Urinary bladder (tissue), 4 donors: ENCODE measurements around the gene CD8B. TPM values are rescaled to one million over a fixed set of nuclear protein-coding genes. Genes with fewer than 3 reads are reported as not detected.
"Not testable (repeated sequence)": the region's sequence is repeated elsewhere in the genome, so short reads cannot be mapped to it uniquely, and the experiment has no call there.

Experiments
- DNase-seq: peaks from one replicate; pipeline ENCODE4 v3.0.0-alpha.2; 2015; ENCODE audit errors: extremely low spot score
- H3K27ac ChIP-seq: one replicate; pipeline ENCODE4 v1.5.1; 2013; ENCODE audit warnings: low read depth, mild to moderate bottlenecking, moderate library complexity
- H3K36me3 ChIP-seq: one replicate; pipeline ENCODE4 v1.6.1; 2013; ENCODE audit warnings: mild to moderate bottlenecking, moderate library complexity; ENCODE audit not compliant: insufficient read depth
- H3K4me1 ChIP-seq: one replicate; pipeline ENCODE4 v1.6.1; 2013; ENCODE audit warnings: mild to moderate bottlenecking, moderate library complexity; ENCODE audit not compliant: insufficient read depth
- H3K4me3 ChIP-seq: one replicate; pipeline ENCODE4 v1.5.1; 2013; ENCODE audit warnings: low read depth, low read length
- WGBS: extraction: QIAGEN DNeasy Blood & Tissue Kit; methylation state at CpG from one replicate; pipeline ENCODE4 v1.1.7; 2013; 5-methylcytosine and 5-hydroxymethylcytosine counted together
- polyA plus RNA-seq: library from polyadenylated mRNA; stranded (reverse); fragments of 200-250 nt; gene quantifications from one replicate; pipeline ENCODE4 v1.2.3, GENCODE V29; 2013
- total RNA-seq: library from RNA; depleted of rRNA; stranded (reverse); fragments of >200 nt; gene quantifications from one replicate; pipeline ENCODE4 v1.2.3, GENCODE V29; 2014
- donor health status: healthy with polysubstance abuse.
- donor health status: healthy.

The CD8B gene
- total and polyA plus RNA-seq, 2 donors = 0.82 TPM; not detected in 1

- not testable (repeated sequence) for H3K27ac ChIP-seq, H3K4me1 ChIP-seq, H3K4me3 ChIP-seq, H3K36me3 ChIP-seq
- DNase-seq = peak; percentile 4
- 46% methylated on average over 6 of the region's 6 CpGs for WGBS
Measured at GRCh38 chr2:86855981-86856380, 5.7 kb downstream of the CD8B start.

- 65% methylated on average over 4 of the region's 4 CpGs for WGBS
- H3K27ac ChIP-seq, DNase-seq, H3K4me3 ChIP-seq, H3K4me1 ChIP-seq, H3K36me3 ChIP-seq: not testable (repeated sequence)
Measured at GRCh38 chr2:86851581-86851980, 10.1 kb downstream of the CD8B start.

GRCh38 chr2:86842607-86843234 is 19.0 kb downstream of the CD8B start:
- H3K4me1 ChIP-seq = not testable (repeated sequence)
- WGBS = 85% methylated on average over 6 of the region's 6 CpGs

GRCh38 chr2:86841330-86841729 is 20.4 kb downstream of the CD8B start:
- H3K27ac ChIP-seq, H3K4me3 ChIP-seq, H3K36me3 ChIP-seq, DNase-seq, H3K4me1 ChIP-seq: not testable (repeated sequence)
- 71% methylated on average over 6 of the region's 8 CpGs for WGBS

More at GRCh38 chr2:86842607-86843234, 19.0 kb downstream of the CD8B start:
- H3K36me3 ChIP-seq, DNase-seq, H3K27ac ChIP-seq, H3K4me3 ChIP-seq: not testable (repeated sequence)

- 78% methylated on average over 9 of the region's 11 CpGs for WGBS
Measured at GRCh38 chr2:86839871-86840548, 21.7 kb downstream of the CD8B start.

GRCh38 chr2:86839455-86839854 is 22.2 kb downstream of the CD8B start:
- WGBS = 96% methylated on average over 7 of the region's 7 CpGs
- not testable (repeated sequence) for DNase-seq, H3K4me1 ChIP-seq

More at GRCh38 chr2:86839871-86840548, 21.7 kb downstream of the CD8B start:
- not testable (repeated sequence) for DNase-seq, H3K4me3 ChIP-seq, H3K36me3 ChIP-seq, H3K27ac ChIP-seq, H3K4me1 ChIP-seq

GRCh38 chr2:86837714-86838113 is 24.0 kb downstream of the CD8B start:
- H3K36me3 ChIP-seq, H3K4me3 ChIP-seq, DNase-seq, H3K27ac ChIP-seq, H3K4me1 ChIP-seq: not testable (repeated sequence)
- WGBS = 78% methylated on average over 6 of the region's 7 CpGs

More at GRCh38 chr2:86839455-86839854, 22.2 kb downstream of the CD8B start:
- H3K36me3 ChIP-seq, H3K27ac ChIP-seq, H3K4me3 ChIP-seq: not testable (repeated sequence)

GRCh38 chr2:86836915-86837695 is 24.6 kb downstream of the CD8B start:
- H3K27ac ChIP-seq, H3K4me3 ChIP-seq, H3K36me3 ChIP-seq, H3K4me1 ChIP-seq: not testable (repeated sequence)
- 30% methylated on average over 16 of the region's 19 CpGs for WGBS
- peak; percentile 14 for DNase-seq

- not testable (repeated sequence) for DNase-seq, H3K27ac ChIP-seq, H3K4me3 ChIP-seq, H3K4me1 ChIP-seq, H3K36me3 ChIP-seq
- WGBS = 67% methylated on average over 4 of the region's 4 CpGs
Measured at GRCh38 chr2:86835548-86835889, 26.2 kb downstream of the CD8B start.

GRCh38 chr2:86833315-86833714 is 28.4 kb downstream of the CD8B start:
- no peak for DNase-seq
- Histone ChIP-seq H3K27ac (no peak overlapping the region), H3K4me3 (no peak overlapping the region), H3K4me1 (no peaks in the 10 kb centered on the region), H3K36me3 (no peaks in the 10 kb centered on the region)
- 82% methylated on average over 10 of the region's 10 CpGs for WGBS

- Histone ChIP-seq H3K4me3 (no peak overlapping the region), H3K27ac (no peak overlapping the region), H3K4me1 (no peaks in the 10 kb centered on the region), H3K36me3 (no peaks in the 10 kb centered on the region)
- 76% methylated on average over 7 of the region's 7 CpGs for WGBS
- DNase-seq = no peak
Measured at GRCh38 chr2:86832334-86833096, 29.2 kb downstream of the CD8B start.

- WGBS = 47% methylated on average over 2 of the region's 2 CpGs
- Histone ChIP-seq H3K27ac (no peak overlapping the region), H3K4me1 (no peaks in the 10 kb centered on the region), H3K4me3 (no peak overlapping the region), H3K36me3 (no peaks in the 10 kb centered on the region)
- no peak for DNase-seq
Measured at GRCh38 chr2:86831537-86831936, 30.1 kb downstream of the CD8B start.

GRCh38 chr2:86826951-86827350 is 34.7 kb downstream of the CD8B start:
- Histone ChIP-seq H3K27ac (no peak overlapping the region), H3K36me3 (no peaks in the 10 kb centered on the region), H3K4me1 (no peaks in the 10 kb centered on the region), H3K4me3 (no peak overlapping the region)
- no peak for DNase-seq
- 79% methylated on average over 4 of the region's 4 CpGs for WGBS
